HEK293 (cell line): ENCODE results near the gene KXD1.

Experiments
- KLF16 ChIP-seq: fragments of 450-650 bp; formaldehyde crosslinking; IDR thresholded peaks from 2 replicates; pipeline ENCODE4 v1.5.1; 2017; ENCODE audit warnings: missing biosample characterization, missing genetic modification characterization
- KLF8 ChIP-seq: fragments of 450-650 bp; formaldehyde crosslinking; IDR thresholded peaks from 2 replicates; pipeline ENCODE4 v1.5.1; 2016; ENCODE audit warnings: missing biosample characterization, missing genetic modification characterization
- OSR2 ChIP-seq: fragments of 450-650 bp; formaldehyde crosslinking; IDR thresholded peaks from 2 replicates; pipeline ENCODE4 v1.5.1; 2016; ENCODE audit warnings: missing biosample characterization, missing genetic modification characterization
- PRDM10 ChIP-seq: fragments of 450-650 bp; formaldehyde crosslinking; IDR thresholded peaks from 2 replicates; pipeline ENCODE4 v1.5.1; 2016; ENCODE audit warnings: missing biosample characterization, missing genetic modification characterization
- PRDM4 ChIP-seq: fragments of 450-650 bp; formaldehyde crosslinking; IDR thresholded peaks from 2 replicates; pipeline ENCODE4 v1.5.1; 2017; ENCODE audit warnings: missing biosample characterization, missing genetic modification characterization
- SP2 ChIP-seq: fragments of 450-650 bp; formaldehyde crosslinking; IDR thresholded peaks from 2 replicates; pipeline ENCODE4 v1.5.1; 2016; ENCODE audit warnings: missing biosample characterization, missing genetic modification characterization
- TSHZ1 ChIP-seq: fragments of 450-650 bp; formaldehyde crosslinking; IDR thresholded peaks from 2 replicates; pipeline ENCODE4 v1.5.1; 2016; ENCODE audit warnings: missing biosample characterization, missing genetic modification characterization, borderline replicate concordance
- YY1 ChIP-seq: fragments of 450-650 bp; formaldehyde crosslinking; IDR thresholded peaks from 2 replicates; pipeline ENCODE4 v1.5.1; 2018; ENCODE audit warnings: missing biosample characterization, missing genetic modification characterization
- ZBTB11 ChIP-seq: fragments of 450-650 bp; formaldehyde crosslinking; conservative IDR thresholded peaks from 2 replicates; pipeline ENCODE4 v1.5.1; 2016; ENCODE audit warnings: low read depth, missing biosample characterization, missing genetic modification characterization
- ZBTB20 ChIP-seq: fragments of 450-650 bp; formaldehyde crosslinking; IDR thresholded peaks from 2 replicates; pipeline ENCODE4 v1.5.1; 2016; ENCODE audit warnings: missing biosample characterization, missing genetic modification characterization
- ZNF10 ChIP-seq: fragments of 450-650 bp; formaldehyde crosslinking; IDR thresholded peaks from 2 replicates; pipeline ENCODE4 v1.5.1; 2017; ENCODE audit warnings: missing biosample characterization, missing genetic modification characterization
- ZNF138 ChIP-seq: fragments of 450-650 bp; formaldehyde crosslinking; IDR thresholded peaks from 2 replicates; pipeline ENCODE4 v1.5.1; 2016; ENCODE audit warnings: missing biosample characterization, missing genetic modification characterization, borderline replicate concordance
- ZNF157 ChIP-seq: fragments of 450-650 bp; formaldehyde crosslinking; IDR thresholded peaks from 2 replicates; pipeline ENCODE4 v1.5.1; 2016; ENCODE audit warnings: missing biosample characterization, missing genetic modification characterization
- ZNF274 ChIP-seq, 2 experiments: fragments of 200-500 bp in 1 of 2; fragments of 450-650 bp in 1 of 2; sonication (Bioruptor generic) in 1 of 2; formaldehyde crosslinking in 1 of 2; IDR thresholded peaks; 2 replicates each; pipeline versions ENCODE4 v1.5.1 to v1.6.1; 2014 to 2016; ENCODE audit warnings: borderline replicate concordance in 1 of 2, inconsistent platforms in 1 of 2, low read length in 1 of 2, missing biosample characterization in 1 of 2, missing genetic modification characterization in 1 of 2
- ZNF37A ChIP-seq: fragments of 450-650 bp; IDR thresholded peaks from 2 replicates; pipeline ENCODE4 v1.5.1; 2018; ENCODE audit warnings: missing biosample characterization, missing genetic modification characterization
- ZNF423 ChIP-seq: fragments of 450-650 bp; formaldehyde crosslinking; IDR thresholded peaks from 2 replicates; pipeline ENCODE4 v1.5.1; 2016; ENCODE audit warnings: missing biosample characterization, missing genetic modification characterization
- ZNF488 ChIP-seq: fragments of 450-650 bp; formaldehyde crosslinking; IDR thresholded peaks from 2 replicates; pipeline ENCODE4 v1.5.1; 2016; ENCODE audit warnings: missing biosample characterization, missing genetic modification characterization
- ZNF600 ChIP-seq: fragments of 450-650 bp; formaldehyde crosslinking; IDR thresholded peaks from 2 replicates; pipeline ENCODE4 v1.5.1; 2016; ENCODE audit warnings: missing biosample characterization, missing genetic modification characterization
- ZNF704 ChIP-seq: fragments of 450-650 bp; formaldehyde crosslinking; IDR thresholded peaks from 2 replicates; pipeline ENCODE4 v1.5.1; 2016; ENCODE audit warnings: missing biosample characterization, missing genetic modification characterization
- TF ChIP-seq, protein P1 (sequence below): fragments of 450-650 bp; formaldehyde crosslinking; optimal IDR thresholded peaks from 2 replicates; pipeline ENCODE3; 2016; ENCODE audit warnings: missing biosample characterization, mild to moderate bottlenecking, missing genetic modification characterization

Gene KXD1

DNA sequence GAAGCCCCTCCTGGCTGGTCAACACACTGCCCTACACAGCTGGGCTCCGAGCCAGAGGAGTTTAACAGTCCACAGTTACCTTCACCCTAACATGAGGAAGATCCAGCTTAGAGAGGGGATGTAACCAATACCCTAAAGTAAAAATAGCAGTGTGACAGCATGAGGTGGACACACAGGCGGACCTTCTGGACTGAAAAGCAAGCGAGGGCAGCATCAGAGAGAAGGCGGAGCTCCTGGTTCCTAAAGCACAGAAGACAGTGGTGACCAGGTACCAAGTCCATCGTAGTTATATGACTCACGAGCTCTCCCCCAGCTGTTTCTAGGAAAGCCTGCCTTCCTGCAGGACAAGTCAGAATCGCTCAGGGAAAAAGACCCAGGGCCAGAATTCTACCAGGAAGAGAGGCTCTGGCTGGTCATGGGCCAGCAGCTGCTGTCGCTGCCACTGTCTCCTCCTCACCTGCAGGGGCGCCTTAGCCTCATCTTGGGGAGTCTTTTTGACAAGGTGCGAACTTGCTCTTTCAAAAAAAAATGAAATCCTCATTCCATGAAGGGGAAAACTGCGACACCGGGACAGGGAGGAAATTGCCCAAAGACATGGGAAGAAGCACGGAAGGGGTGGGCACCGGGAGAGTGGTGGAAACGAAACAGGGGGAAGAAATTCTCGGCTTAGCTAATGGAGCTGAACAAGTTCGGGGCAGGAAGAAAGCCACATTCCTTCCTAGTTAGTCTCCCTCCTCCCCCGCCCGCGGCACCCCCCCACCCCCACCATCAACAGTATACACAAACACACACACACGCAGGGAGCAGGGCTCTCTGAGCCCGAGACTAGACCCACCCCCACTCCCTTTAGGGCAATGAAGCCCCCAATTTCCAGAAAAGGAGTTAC is 37.5 kb upstream of the KXD1 start (continued):
- TF ChIP-seq ZNF488, result no peak
- no peak for TF ChIP-seq ZNF138 (tag by site-specific recombination)
- no peak for TF ChIP-seq ZNF274 (IDR thresholded peaks at IDR 0.05; ENCODE audit: low read length)
- TF ChIP-seq ZNF274 (tag by site-specific recombination; IDR thresholded peaks at IDR 0.05; ENCODE audit: borderline replicate concordance), result no peak
- TF ChIP-seq ZNF10 (tag by site-specific recombination), result no peak
- no peak; the same call in 1 of the 2 replicates for TF ChIP-seq SP2 (tag by site-specific recombination)
- peak; percentile 65 for TF ChIP-seq ZNF600
- no peak for TF ChIP-seq ZNF157
- TF ChIP-seq ZBTB11, result peak; percentile 66; the same call in 1 of the 2 replicates
- TF ChIP-seq KLF16 (tag by site-specific recombination), result peak; percentile 60
- TF ChIP-seq ZBTB20 (tag by site-specific recombination), result peak; percentile 51
- peak; percentile 35; the same call in 1 of the 2 replicates for TF ChIP-seq PRDM10
- no peak for TF ChIP-seq ZNF37A (tag by site-specific recombination)
- TF ChIP-seq, protein P1, sequence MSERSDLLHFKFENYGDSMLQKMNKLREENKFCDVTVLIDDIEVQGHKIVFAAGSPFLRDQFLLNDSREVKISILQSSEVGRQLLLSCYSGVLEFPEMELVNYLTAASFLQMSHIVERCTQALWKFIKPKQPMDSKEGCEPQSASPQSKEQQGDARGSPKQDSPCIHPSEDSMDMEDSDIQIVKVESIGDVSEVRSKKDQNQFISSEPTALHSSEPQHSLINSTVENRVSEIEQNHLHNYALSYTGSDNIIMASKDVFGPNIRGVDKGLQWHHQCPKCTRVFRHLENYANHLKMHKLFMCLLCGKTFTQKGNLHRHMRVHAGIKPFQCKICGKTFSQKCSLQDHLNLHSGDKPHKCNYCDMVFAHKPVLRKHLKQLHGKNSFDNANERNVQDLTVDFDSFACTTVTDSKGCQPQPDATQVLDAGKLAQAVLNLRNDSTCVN (tag by site-specific recombination), result no peak
- no peak for TF ChIP-seq KLF8 (tag by site-specific recombination)
- no peak for TF ChIP-seq ZNF704 (tag by site-specific recombination)
- TF ChIP-seq YY1, result no peak
- TF ChIP-seq PRDM4, result no peak
- TF ChIP-seq ZNF423 (tag by site-specific recombination), result no peak
- no peak for TF ChIP-seq OSR2 (tag by site-specific recombination)
- TF ChIP-seq TSHZ1, result no peak
